Islet of Langerhans (tissue), 1 donor: Measurements from ENCODE around the gene RIPOR3.
"Not testable (repeated sequence)": the region's sequence is repeated elsewhere in the genome, so short reads cannot be mapped to it uniquely, and the experiment has no call there.

ENCODE experiments used
- FAIRE-seq: peaks from one replicate; lab custom pipeline; 2011; peaks lifted over from hg19 to GRCh38; lab: Jason Lieb, UNC

The RIPOR3 gene

GRCh38 chr20:50724112-50724725 lies 32.9 kb upstream of the RIPOR3 start:
- no peak for FAIRE-seq

GRCh38 chr20:50723672-50724071 lies 32.3 kb upstream of the RIPOR3 start:
- no peak for FAIRE-seq

GRCh38 chr20:50722424-50723155 lies 31.2 kb upstream of the RIPOR3 start:
- FAIRE-seq: no peak

GRCh38 chr20:50721881-50722281 lies 30.5 kb upstream of the RIPOR3 start:
- FAIRE-seq: no peak

GRCh38 chr20:50720582-50720981 lies 29.2 kb upstream of the RIPOR3 start:
- no peak for FAIRE-seq

- FAIRE-seq: no peak
Observed at GRCh38 chr20:50720026-50720425, 28.7 kb upstream of the RIPOR3 start.

- FAIRE-seq: no peak
Observed at GRCh38 chr20:50719328-50719727, 28.0 kb upstream of the RIPOR3 start.

GRCh38 chr20:50717974-50718761 lies 26.8 kb upstream of the RIPOR3 start:
- no peak for FAIRE-seq

- FAIRE-seq: no peak
Observed at GRCh38 chr20:50717312-50717711, 26.0 kb upstream of the RIPOR3 start.

GRCh38 chr20:50716518-50716917 lies 25.2 kb upstream of the RIPOR3 start:
- FAIRE-seq: no peak

GRCh38 chr20:50715694-50716093 lies 24.4 kb upstream of the RIPOR3 start:
- FAIRE-seq: no peak

- not testable (repeated sequence) for FAIRE-seq
Observed at GRCh38 chr20:50714426-50714825, 23.1 kb upstream of the RIPOR3 start.

GRCh38 chr20:50713657-50714101 lies 22.3 kb upstream of the RIPOR3 start:
- no peak for FAIRE-seq

- FAIRE-seq: no peak
Observed at GRCh38 chr20:50712771-50713656, 21.7 kb upstream of the RIPOR3 start.

- no peak for FAIRE-seq
Observed at GRCh38 chr20:50711113-50711825, 19.9 kb upstream of the RIPOR3 start.

- FAIRE-seq: no peak
Observed at GRCh38 chr20:50710492-50711063, 19.2 kb upstream of the RIPOR3 start.

GRCh38 chr20:50709636-50709973 lies 18.3 kb upstream of the RIPOR3 start:
- no peak for FAIRE-seq

- FAIRE-seq: no peak
Observed at GRCh38 chr20:50708845-50709635, 17.7 kb upstream of the RIPOR3 start.

GRCh38 chr20:50704971-50705370 lies 13.6 kb upstream of the RIPOR3 start:
- no peak for FAIRE-seq

GRCh38 chr20:50704514-50704913 lies 13.2 kb upstream of the RIPOR3 start:
- FAIRE-seq: no peak
